NCI-H345 (cell line): ENCODE measurements around the gene CADPS.

Experiments used
- DNase-seq: peaks from one replicate; lab custom pipeline; 2025; lab: John Stamatoyannopoulos, UW

CADPS gene

GRCh38 chr3:62874711-62875557 is at the start of gene CADPS:
Gene CADPS, minus strand, starts transcription at chr3:62875416. Its CDS starts 387 bp downstream, at chr3:62875029.
- DNase-seq = peak; percentile 66

GRCh38 chr3:62923066-62923465 is 47.9 kb upstream of the CADPS start:
- no peak for DNase-seq

- DNase-seq = no peak
Observed at GRCh38 chr3:62922326-62922725, 47.1 kb upstream of the CADPS start.

GRCh38 chr3:62920466-62920784 is 45.2 kb upstream of the CADPS start:
- DNase-seq = no peak

GRCh38 chr3:62919784-62920465 is 44.7 kb upstream of the CADPS start:
- no peak for DNase-seq

- DNase-seq = no peak
Observed at GRCh38 chr3:62918777-62919176, 43.6 kb upstream of the CADPS start.

- no peak for DNase-seq
Observed at GRCh38 chr3:62918131-62918530, 42.9 kb upstream of the CADPS start.

GRCh38 chr3:62911526-62911925 is 36.3 kb upstream of the CADPS start:
- no peak for DNase-seq

- no peak for DNase-seq
Observed at GRCh38 chr3:62905331-62905730, 30.1 kb upstream of the CADPS start.

- DNase-seq = no peak
Observed at GRCh38 chr3:62898530-62899496, 23.6 kb upstream of the CADPS start.

GRCh38 chr3:62895901-62896300 is 20.7 kb upstream of the CADPS start:
- no peak for DNase-seq

- DNase-seq = no peak
Observed at GRCh38 chr3:62892951-62893350, 17.7 kb upstream of the CADPS start.

- DNase-seq = no peak
Observed at GRCh38 chr3:62892045-62892444, 16.8 kb upstream of the CADPS start.

GRCh38 chr3:62888778-62889177 is 13.6 kb upstream of the CADPS start:
- DNase-seq = no peak

GRCh38 chr3:62888180-62888579 is 13.0 kb upstream of the CADPS start:
- DNase-seq = no peak

GRCh38 chr3:62885136-62885535 is 9.9 kb upstream of the CADPS start:
- DNase-seq = no peak

GRCh38 chr3:62884096-62884870 is 9.1 kb upstream of the CADPS start:
- DNase-seq = peak; percentile 13

GRCh38 chr3:62882676-62883200 is 7.5 kb upstream of the CADPS start:
- DNase-seq = no peak

- DNase-seq = peak; percentile 20
Observed at GRCh38 chr3:62876064-62876463, 848 bp upstream of the CADPS start.

GRCh38 chr3:62875558-62876002 is 364 bp upstream of the CADPS start:
- no peak for DNase-seq
